Bronchial epithelial cell (primary cell): ENCODE measurements around the gene FHOD3. TPM values are rescaled to one million over a fixed set of nuclear protein-coding genes. Genes with fewer than 3 reads are reported as not detected.
"Not testable (repeated sequence)": the region's sequence is repeated elsewhere in the genome, so short reads cannot be mapped to it uniquely, and the experiment has no call there.

ENCODE experiments used
- DNase-seq: peaks from one replicate; pipeline ENCODE4 v3.0.0-alpha.2; 2010; ENCODE audit warnings: low read depth
- FAIRE-seq: peaks from 2 replicates; lab custom pipeline; 2011; peaks lifted over from hg19 to GRCh38; lab: Jason Lieb, UNC
- H3K27me3 ChIP-seq: 2 replicates; pipeline ENCODE4 v1.5.1; 2011; ENCODE audit warnings: low read length; ENCODE audit not compliant: control insufficient read depth, insufficient read depth
- H3K36me3 ChIP-seq: 2 replicates; pipeline ENCODE4 v1.5.1; 2011; ENCODE audit warnings: low read length; ENCODE audit not compliant: control insufficient read depth, insufficient read depth
- H3K4me3 ChIP-seq: 2 replicates; pipeline ENCODE4 v1.5.1; 2011; ENCODE audit warnings: mild to moderate bottlenecking, low read depth, low read length, control low read depth
- total RNA-seq: library from RNA; depleted of rRNA; stranded (reverse); fragments of >200 nt; gene quantifications from 2 replicates; pipeline ENCODE4 v1.2.1, GENCODE V29; 2014
- TF ChIP-seq, protein P1 (sequence below): IDR thresholded peaks from 2 replicates; pipeline ENCODE4 v1.5.1; 2011; ENCODE audit warnings: mild to moderate bottlenecking, moderate library complexity, low read length, control low read depth, inconsistent platforms; ENCODE audit not compliant: insufficient read depth, severe bottlenecking

Gene FHOD3
- total RNA-seq, 1 donor from 2014 or later: 15.8 TPM

DNA sequence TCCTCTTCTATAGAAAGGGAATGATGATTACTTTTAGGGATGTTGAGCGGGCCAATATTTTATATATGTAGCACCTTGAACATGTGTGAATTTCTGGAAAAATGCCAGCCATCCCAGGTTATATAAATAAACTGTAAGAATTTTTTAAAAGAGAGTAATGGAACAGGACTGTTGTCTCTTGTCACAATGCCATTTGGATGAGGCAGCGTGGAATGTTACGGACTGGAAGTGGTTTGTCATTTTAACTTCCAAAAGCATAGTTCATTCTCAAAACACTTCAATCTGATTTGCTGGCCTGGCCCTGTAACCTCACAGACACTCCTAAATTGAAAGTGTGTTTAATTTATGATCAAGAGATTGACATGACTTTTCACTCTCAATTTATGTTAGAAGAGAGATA, 460.5 kb downstream of the FHOD3 start:
- H3K4me3 ChIP-seq: no peak overlapping the region
- DNase-seq (no peak), FAIRE-seq (no peak)
- H3K36me3 ChIP-seq: peaks cover 4% of the 10 kb centered on the region
- H3K27me3 ChIP-seq: no peaks in the 10 kb centered on the region
- TF ChIP-seq, protein P1, sequence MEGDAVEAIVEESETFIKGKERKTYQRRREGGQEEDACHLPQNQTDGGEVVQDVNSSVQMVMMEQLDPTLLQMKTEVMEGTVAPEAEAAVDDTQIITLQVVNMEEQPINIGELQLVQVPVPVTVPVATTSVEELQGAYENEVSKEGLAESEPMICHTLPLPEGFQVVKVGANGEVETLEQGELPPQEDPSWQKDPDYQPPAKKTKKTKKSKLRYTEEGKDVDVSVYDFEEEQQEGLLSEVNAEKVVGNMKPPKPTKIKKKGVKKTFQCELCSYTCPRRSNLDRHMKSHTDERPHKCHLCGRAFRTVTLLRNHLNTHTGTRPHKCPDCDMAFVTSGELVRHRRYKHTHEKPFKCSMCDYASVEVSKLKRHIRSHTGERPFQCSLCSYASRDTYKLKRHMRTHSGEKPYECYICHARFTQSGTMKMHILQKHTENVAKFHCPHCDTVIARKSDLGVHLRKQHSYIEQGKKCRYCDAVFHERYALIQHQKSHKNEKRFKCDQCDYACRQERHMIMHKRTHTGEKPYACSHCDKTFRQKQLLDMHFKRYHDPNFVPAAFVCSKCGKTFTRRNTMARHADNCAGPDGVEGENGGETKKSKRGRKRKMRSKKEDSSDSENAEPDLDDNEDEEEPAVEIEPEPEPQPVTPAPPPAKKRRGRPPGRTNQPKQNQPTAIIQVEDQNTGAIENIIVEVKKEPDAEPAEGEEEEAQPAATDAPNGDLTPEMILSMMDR: no peak

- FAIRE-seq (no peak), DNase-seq (no peak)
- Histone ChIP-seq H3K36me3 (peaks cover 4% of the 10 kb centered on the region), H3K27me3 (no peaks in the 10 kb centered on the region), H3K4me3 (no peak overlapping the region)
- TF ChIP-seq, protein P1: no peak
Measured at GRCh38 chr18:36758623-36759022, 461.1 kb downstream of the FHOD3 start.

GRCh38 chr18:36759167-36759776, 461.8 kb downstream of the FHOD3 start:
- TF ChIP-seq, protein P1: no peak
- H3K4me3 ChIP-seq: no peak overlapping the region
- FAIRE-seq (peak; percentile 43), DNase-seq (no peak)
- H3K36me3 ChIP-seq: peaks cover 4% of the 10 kb centered on the region
- H3K27me3 ChIP-seq: no peaks in the 10 kb centered on the region

GRCh38 chr18:36760598-36760997, 463.1 kb downstream of the FHOD3 start:
- TF ChIP-seq, protein P1: no peak
- no peak overlapping the region for H3K4me3 ChIP-seq
- no peak for FAIRE-seq

GRCh38 chr18:36761186-36761698, 463.7 kb downstream of the FHOD3 start:
- Histone ChIP-seq H3K36me3 (peaks cover 4% of the 10 kb centered on the region), H3K27me3 (no peaks in the 10 kb centered on the region), H3K4me3 (no peak overlapping the region)
- DNase-seq (no peak), FAIRE-seq (no peak)
- TF ChIP-seq, protein P1: no peak

More at GRCh38 chr18:36760598-36760997, 463.1 kb downstream of the FHOD3 start:
- DNase-seq: no peak
- peaks cover 4% of the 10 kb centered on the region for H3K36me3 ChIP-seq
- H3K27me3 ChIP-seq: no peaks in the 10 kb centered on the region

DNA sequence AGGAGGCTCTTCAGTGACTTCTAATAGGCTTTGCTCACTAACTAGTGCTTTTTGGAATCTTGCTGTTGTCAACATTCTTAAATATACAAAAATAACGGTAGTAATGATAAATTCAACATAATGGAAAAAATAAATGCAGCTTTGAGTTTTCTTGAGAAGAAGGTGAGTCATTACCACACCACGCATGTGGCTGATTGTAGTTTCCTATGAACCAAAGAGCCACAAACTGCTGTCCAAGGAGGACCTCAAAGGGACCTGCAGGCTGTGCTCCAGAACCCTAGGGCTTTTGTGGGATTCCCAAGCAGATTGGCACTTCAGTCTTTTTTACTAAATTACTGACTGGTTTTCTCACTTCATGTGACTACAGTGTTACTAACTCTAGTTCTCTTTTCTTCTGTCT, 464.6 kb downstream of the FHOD3 start:
- DNase-seq (no peak), FAIRE-seq (no peak)
- H3K4me3 ChIP-seq: no peak overlapping the region
- no peaks in the 10 kb centered on the region for H3K27me3 ChIP-seq
- peaks cover 4% of the 10 kb centered on the region for H3K36me3 ChIP-seq
- TF ChIP-seq, protein P1: no peak

DNA sequence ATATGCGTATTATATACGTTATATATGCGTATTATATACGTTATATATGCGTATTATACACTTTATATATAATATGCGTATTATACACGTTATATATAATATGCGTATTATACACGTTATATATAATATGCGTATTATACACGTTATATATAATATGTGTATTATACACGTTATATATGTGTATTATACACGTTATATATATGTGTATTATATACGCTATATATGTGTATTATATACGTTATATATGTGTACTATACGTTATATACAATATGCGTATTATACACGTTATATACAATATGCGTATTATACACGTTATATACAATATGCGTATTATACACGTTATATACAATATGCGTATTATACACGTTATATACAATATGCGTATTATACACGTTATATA, 465.5 kb downstream of the FHOD3 start:
- not testable (repeated sequence) for DNase-seq, H3K27me3 ChIP-seq, H3K36me3 ChIP-seq, FAIRE-seq, H3K4me3 ChIP-seq
